GM11168 (cell line): ENCODE results near the gene TGFB2.

Experiments used
- in situ Hi-C: fragments of 300-500 bp; cut with MboI; formaldehyde crosslinking; loops from one replicate; pipeline ENCODE4 v1.12.0; 2022; ENCODE audit warnings: low sequenced_read_pairs; ENCODE audit not compliant: unreplicated experiment

The TGFB2 gene

DNA sequence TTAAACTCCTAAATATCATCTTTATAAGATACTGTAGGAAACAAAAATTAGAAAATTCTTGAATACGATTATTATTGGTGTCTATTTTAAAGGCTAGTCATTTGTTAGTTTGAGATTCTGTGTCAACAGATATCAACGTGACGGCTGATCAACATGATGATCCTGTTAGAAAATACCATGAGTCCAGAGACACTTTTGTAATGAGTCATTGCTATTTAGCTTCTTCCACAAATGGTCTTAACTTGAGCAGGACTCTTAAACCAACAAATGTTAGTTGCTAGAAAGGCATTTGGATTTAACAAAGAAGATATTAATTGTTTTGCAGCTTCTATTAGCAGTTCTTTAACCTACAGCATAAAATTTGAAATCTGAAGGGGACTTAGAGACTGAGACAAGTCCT, 131.2 kb downstream of the TGFB2 start:
- in situ Hi-C loops: no loop called here

DNA sequence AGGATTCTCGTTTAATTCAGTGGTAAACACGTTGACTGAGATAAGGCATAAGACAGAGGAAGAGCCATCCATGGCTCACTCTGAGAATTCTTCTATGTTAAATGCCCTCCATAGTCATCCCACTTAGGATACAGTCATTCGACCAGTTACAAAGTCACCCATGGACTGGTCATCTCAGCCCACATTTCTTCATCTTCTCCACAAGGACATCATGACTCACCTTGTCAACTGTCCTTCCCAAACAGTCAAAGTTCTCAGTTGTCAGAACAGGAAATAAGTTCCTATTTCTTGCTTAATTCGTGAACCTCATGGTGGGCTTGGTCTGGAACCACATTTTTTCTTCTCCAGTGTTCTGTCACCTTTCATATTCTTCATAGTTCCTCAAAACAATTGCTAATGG, 133.2 kb downstream of the TGFB2 start:
- in situ Hi-C loops: no loop called here

DNA sequence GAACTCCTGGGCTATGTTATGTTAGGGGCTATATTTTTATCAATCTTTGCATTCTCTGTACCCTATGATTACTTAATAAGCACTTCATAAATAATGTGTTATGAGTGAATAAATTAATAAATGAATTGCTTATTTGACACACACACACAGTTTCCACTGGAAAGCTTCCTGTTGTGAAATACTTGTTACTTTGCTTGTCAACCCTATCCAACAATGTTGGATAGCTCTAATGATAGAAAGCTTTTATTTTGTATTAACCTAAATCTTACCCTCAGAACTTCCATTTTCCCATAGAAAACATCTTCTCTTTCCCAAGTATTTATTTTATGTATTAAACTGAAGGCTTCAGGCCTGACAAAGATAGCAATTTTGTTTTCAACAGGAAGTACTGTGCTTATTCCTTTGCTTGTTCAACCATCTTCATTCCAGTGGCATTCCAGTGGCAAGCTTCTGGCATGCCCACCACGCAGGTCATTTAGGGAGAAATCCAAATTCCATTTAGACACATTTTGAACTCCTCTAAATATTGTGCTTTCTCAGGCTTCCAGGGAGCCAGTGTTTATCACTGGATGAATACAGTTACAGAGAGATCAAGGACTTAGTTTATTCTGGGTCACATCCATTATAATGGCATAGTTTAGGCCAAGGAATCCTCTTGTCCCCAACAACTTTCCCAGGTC, 134.4 kb downstream of the TGFB2 start:
- in situ Hi-C loops: no loop called here

DNA sequence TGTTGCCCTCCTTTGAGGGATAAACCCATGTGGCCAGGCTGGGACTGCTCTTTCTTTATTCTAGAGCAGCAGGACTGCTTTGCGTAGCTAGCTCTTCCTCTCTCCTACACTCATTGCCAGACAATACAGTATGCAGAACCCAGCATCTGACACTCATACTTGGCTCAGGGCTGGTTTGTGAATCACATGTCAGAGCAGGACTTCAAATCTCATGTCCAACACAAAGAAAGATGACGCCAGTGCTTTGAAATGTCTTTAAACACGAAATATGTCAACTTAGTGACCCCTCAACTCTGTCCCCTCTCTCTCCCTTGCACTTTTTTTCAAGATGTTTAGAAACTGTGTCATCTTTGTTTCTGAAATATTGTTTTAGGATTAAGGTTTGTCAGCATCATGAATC, 135.0 kb downstream of the TGFB2 start:
- in situ Hi-C loops: no loop called here

DNA sequence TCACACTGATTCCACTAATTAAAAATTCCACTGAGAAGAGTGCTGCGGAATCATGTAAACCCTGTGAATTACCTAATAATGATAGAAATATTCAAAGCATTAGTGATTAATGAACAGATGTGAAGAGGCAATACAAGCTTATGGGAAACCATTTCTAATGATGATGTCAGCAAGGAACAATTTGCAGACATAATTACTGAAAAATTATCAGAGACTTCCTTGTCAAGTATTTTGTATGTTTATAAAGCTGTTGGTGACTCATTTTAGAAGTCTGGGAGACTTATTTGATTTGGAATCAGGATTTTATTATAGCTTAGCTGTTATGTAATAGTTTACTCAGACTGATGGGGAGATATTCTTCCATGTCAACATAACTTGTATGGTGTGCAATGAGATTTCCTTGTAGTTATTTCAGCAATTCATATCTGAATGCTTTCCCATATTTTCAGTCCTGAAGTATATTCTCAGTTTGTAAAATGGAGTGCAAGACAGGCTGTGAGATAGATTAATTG, 135.5 kb downstream of the TGFB2 start:
- in situ Hi-C loops: no loop called here

DNA sequence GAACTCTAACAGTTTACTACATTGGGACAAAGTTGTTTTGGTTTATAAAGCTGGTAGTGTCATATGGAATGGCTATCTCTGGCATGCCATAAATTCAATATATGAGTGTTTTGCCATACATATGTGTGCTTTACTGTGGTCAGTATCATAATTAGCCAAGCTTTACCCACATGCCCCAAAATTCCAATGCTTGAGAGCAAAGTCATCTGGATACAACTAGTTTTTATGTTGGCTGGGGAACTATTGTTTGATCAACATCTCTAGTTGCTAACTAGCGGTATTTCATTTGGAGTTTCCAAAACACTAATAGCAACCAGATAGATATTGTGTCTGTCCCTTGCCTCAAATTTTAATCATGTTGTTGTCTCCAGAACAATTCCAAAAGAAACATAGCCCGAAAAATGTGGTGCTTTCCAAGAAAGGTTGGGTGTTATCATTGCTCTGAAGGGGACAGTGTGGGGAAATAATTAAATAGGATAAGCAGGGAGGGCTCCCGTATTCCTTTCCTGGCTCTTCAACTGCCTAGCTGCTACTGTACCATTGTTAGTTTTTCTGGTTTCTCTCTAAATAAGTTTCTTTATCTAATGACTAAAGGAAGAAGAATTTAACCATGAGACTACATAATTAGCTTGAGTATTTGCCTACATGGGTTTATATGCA, 136.1 kb downstream of the TGFB2 start:
- in situ Hi-C loops: no loop called here

DNA sequence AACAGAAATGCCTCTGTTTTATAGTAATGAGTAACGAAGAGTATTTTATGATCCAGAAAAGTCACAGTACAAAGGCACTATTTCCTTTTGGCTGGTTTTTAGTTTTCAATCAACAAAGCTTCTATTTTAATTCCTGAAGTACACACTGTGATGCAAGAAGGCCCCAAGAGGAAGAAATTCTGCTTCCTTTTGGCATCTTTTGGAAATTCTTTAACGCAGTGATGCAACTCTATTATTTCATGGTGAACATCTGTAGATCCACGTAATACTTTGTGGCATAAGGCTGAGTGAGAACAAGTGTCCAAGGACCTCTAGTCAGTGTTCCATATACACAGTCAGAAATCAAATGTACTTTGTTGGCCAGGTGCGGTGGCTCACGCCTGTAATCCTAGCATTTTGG, 137.5 kb downstream of the TGFB2 start:
- in situ Hi-C loops: no loop called here

DNA sequence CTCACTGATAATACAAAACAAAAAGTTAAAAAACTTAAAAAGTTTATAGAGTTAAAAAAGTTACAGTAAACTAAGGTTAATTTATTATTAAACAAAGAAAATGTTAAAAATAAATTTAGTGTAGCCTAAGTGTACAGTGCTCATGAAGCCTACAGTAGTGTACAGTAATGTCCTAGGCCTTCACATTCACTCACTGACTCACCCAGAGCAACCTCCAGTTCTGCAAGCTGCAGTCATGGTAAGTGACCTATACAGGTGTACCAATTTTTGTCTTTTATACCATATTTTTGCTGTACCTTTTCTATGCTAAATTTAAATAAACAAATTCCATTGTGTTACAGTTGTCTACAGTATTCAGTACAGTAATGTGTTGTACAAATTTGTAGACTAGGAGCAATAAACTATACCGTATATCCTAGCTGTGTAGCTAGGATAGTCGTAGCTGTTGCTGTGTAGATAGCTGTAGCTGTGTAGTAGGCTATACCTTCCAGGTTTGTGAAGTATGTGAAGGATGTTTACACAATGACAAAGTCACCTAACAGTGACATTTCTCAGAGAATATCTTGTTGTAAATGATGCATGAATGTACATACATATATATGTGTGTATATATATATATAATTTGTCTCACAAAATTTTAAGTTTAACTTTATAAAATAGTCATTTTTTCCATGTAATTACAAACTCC, 140.2 kb downstream of the TGFB2 start:
- in situ Hi-C loops: no loop called here

DNA sequence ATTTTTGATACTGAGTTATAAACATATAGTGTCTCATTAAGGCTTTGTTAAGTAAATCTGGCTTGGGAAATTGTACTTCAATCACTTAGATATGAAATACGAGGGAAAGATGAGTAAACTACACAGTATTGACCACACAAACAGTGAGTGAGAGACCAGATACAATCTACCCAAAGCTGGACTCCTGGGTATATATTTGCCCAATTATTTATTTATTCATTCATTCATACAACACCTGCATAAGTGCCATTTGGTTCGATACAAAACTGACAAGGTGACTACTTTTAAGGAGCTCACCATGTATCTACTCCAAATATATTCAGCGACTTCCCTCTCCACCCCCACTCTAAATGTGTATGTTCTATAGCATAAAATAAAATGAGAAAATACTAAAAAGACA, 143.4 kb downstream of the TGFB2 start:
- in situ Hi-C loops: no loop called here

DNA sequence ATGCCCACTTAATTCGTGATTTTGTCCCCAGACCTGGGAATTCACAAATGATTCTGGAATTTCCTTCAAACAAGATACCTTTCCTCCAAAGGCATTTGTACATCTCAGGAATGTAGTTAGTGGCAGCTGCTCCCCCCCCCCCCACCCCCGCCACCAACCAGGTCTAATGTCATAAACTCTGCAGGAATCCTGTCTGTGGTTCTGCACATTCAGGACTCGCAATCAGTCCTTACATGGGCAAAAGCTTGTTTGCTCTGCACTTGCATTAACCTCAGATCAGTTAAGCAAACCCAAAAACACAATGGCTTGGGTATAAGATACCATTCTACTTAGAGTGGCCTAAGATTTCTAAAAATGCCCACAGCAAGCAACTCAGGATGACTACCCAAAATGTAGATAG, 143.8 kb downstream of the TGFB2 start:
- in situ Hi-C loops: no loop called here

DNA sequence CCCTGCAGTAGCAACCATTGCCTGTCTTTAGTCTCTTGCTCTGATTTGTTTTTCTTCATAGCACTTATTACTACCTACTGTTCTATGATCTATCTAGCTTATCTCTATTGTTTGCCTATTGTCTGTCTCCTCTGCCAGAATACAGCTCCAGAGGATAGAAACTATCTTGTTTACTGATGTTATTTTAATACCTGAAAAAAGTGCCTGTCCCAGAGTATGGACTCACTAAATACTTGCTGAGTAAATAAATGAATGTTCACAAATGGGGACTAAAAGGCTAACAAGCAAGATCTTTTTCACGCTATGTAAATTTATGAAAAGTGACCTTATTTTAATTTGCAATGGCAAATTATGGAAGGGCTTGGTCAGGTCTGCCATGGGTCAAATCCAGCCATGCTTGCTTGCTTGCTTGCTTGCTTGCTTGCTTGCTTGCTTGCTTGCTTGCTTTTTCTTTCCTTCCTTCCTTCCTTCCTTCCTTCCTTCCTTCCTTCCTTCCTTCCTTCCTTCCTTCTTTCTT, 145.3 kb downstream of the TGFB2 start:
- in situ Hi-C loops: no loop called here

DNA sequence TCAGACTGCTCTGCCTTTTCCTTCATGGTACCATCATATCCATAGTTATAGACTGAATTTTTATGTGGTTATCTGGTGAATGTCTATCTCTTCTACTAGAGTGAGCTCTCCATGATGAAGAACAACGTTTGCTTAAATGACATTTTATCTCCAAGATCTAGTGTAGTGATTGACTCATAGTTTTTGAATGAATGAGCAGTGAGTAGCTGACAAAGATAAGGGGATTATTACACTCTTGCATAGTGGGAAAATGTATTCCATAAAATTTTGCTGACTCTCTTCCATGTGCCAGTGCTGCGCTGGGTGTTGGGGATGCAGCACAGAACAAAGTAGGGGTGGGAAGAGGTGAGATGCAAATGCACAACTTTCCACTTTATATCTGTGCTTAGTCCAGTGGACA, 147.7 kb downstream of the TGFB2 start:
- in situ Hi-C loops: no loop called here

DNA sequence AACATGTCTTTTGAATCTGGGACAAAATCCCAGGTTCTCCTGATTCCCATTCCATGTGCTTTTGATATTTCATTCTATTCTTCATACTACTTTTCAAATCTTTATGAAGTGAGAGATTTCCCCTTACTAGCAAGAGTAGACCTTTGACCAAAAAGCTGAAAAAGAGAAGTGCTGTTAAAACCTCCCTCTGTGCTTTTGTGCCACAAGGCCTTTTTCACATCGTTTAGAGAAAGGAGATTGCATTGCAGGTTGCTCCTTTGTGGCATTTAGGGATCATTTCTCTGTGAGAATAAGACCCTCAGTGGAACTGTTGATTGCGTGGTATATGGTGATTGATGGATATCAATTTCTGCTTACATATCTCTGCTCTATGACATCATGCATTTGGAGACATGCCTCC, 148.8 kb downstream of the TGFB2 start:
- in situ Hi-C loops: no loop called here
